Measurements from ENCODE around the gene TLL2.
A peak's percentile ranks its signal among the peaks of the same experiment; 100 is the strongest.

Gene TLL2

GRCh38 chr10:96420228-96421009 lies 93.3 kb downstream of the TLL2 start:
- FAIRE-seq, result no peak

GRCh38 chr10:96419351-96419750 lies 94.4 kb downstream of the TLL2 start:
- FAIRE-seq, result no peak

- peak; percentile 45 for FAIRE-seq
Measured at GRCh38 chr10:96418582-96418981, 95.1 kb downstream of the TLL2 start.

GRCh38 chr10:96417441-96417840 lies 96.3 kb downstream of the TLL2 start:
- FAIRE-seq, result no peak

- no peak for FAIRE-seq
Measured at GRCh38 chr10:96416643-96417042, 97.1 kb downstream of the TLL2 start.

GRCh38 chr10:96415891-96416554 lies 97.7 kb downstream of the TLL2 start:
- FAIRE-seq, result no peak

- FAIRE-seq, result no peak
Measured at GRCh38 chr10:96415150-96415890, 98.4 kb downstream of the TLL2 start.

- FAIRE-seq, result no peak
Measured at GRCh38 chr10:96414303-96414702, 99.4 kb downstream of the TLL2 start.

GRCh38 chr10:96413151-96413787 lies 100.5 kb downstream of the TLL2 start:
- no peak for FAIRE-seq

- no peak for FAIRE-seq
Measured at GRCh38 chr10:96411716-96412320, 101.9 kb downstream of the TLL2 start.

- no peak for FAIRE-seq
Measured at GRCh38 chr10:96410296-96410695, 103.4 kb downstream of the TLL2 start.

GRCh38 chr10:96408201-96408600 lies 105.5 kb downstream of the TLL2 start:
- FAIRE-seq, result no peak

- no peak for FAIRE-seq
Measured at GRCh38 chr10:96407560-96408069, 106.1 kb downstream of the TLL2 start.

GRCh38 chr10:96406091-96406490 lies 107.6 kb downstream of the TLL2 start:
- no peak for FAIRE-seq

GRCh38 chr10:96402417-96403305 lies 111.1 kb downstream of the TLL2 start:
- no peak for FAIRE-seq

GRCh38 chr10:96401036-96401435 lies 112.7 kb downstream of the TLL2 start:
- no peak for FAIRE-seq

GRCh38 chr10:96400465-96400864 lies 113.3 kb downstream of the TLL2 start:
- FAIRE-seq, result no peak

GRCh38 chr10:96397902-96398301 lies 115.8 kb downstream of the TLL2 start:
- FAIRE-seq, result no peak

- FAIRE-seq, result no peak
Measured at GRCh38 chr10:96395931-96396877, 117.5 kb downstream of the TLL2 start.

GRCh38 chr10:96390460-96390864 lies 123.3 kb downstream of the TLL2 start:
- FAIRE-seq, result no peak
